GM19452 (cell line): Measurements from ENCODE around the gene TRAF2.
"Not testable (repeated sequence)": the region's sequence is repeated elsewhere in the genome, so short reads cannot be mapped to it uniquely, and the experiment has no call there.

Experiments
- ATAC-seq: cut with Tn5 transposase; IDR thresholded peaks from one replicate; pipeline ENCODE4 v1.9.1; 2021; ENCODE audit not compliant: unreplicated experiment

TRAF2 gene

GRCh38 chr9:136856541-136857141 is 29.7 kb upstream of the TRAF2 start:
- no peak for ATAC-seq

- no peak for ATAC-seq
Observed at GRCh38 chr9:136857166-136857565, 29.1 kb upstream of the TRAF2 start.

- no peak for ATAC-seq
Observed at GRCh38 chr9:136857581-136858412, 28.5 kb upstream of the TRAF2 start.

- no peak for ATAC-seq
Observed at GRCh38 chr9:136858452-136858843, 27.9 kb upstream of the TRAF2 start.

- no peak for ATAC-seq
Observed at GRCh38 chr9:136858844-136859757, 27.2 kb upstream of the TRAF2 start.

GRCh38 chr9:136860529-136860928 is 25.8 kb upstream of the TRAF2 start:
- ATAC-seq: no peak

- ATAC-seq: no peak
Observed at GRCh38 chr9:136860933-136861873, 25.1 kb upstream of the TRAF2 start.

- ATAC-seq: no peak
Observed at GRCh38 chr9:136861874-136862457, 24.4 kb upstream of the TRAF2 start.

GRCh38 chr9:136862849-136863622 is 23.3 kb upstream of the TRAF2 start:
- no peak for ATAC-seq

GRCh38 chr9:136863623-136864273 is 22.6 kb upstream of the TRAF2 start:
- no peak for ATAC-seq

GRCh38 chr9:136865041-136865767 is 21.1 kb upstream of the TRAF2 start:
- ATAC-seq: no peak

GRCh38 chr9:136865768-136866103 is 20.6 kb upstream of the TRAF2 start:
- ATAC-seq: no peak

GRCh38 chr9:136866898-136867421 is 19.4 kb upstream of the TRAF2 start:
- ATAC-seq: not testable (repeated sequence)

GRCh38 chr9:136867480-136867879 is 18.8 kb upstream of the TRAF2 start:
- no peak for ATAC-seq

- no peak for ATAC-seq
Observed at GRCh38 chr9:136867917-136868316, 18.4 kb upstream of the TRAF2 start.

GRCh38 chr9:136868644-136869043 is 17.7 kb upstream of the TRAF2 start:
- no peak for ATAC-seq

- not testable (repeated sequence) for ATAC-seq
Observed at GRCh38 chr9:136869611-136870010, 16.7 kb upstream of the TRAF2 start.

- ATAC-seq: no peak
Observed at GRCh38 chr9:136875155-136875554, 11.2 kb upstream of the TRAF2 start.
